ENCODE results near the gene ERCC4.

DNA sequence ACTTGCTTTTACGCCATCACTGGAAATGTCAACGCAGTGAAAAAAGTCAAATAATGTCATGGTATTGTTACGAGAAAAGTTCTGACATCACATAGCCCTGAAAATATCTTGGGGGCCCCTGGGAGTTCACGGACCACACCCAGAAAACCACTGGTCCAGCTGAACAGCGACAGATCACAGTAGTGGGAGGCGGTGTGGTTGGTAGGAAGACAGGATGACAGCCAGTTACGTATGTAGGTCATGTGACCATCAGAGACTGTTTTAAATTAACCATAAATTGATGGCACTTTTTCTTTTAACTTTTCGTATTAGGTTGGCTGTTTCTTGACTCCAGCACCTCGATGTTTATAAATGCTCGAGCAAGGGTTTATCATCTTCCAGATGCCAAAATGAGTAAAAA, 11.9 kb downstream of the ERCC4 start:
- TF ChIP-seq, protein P1, sequence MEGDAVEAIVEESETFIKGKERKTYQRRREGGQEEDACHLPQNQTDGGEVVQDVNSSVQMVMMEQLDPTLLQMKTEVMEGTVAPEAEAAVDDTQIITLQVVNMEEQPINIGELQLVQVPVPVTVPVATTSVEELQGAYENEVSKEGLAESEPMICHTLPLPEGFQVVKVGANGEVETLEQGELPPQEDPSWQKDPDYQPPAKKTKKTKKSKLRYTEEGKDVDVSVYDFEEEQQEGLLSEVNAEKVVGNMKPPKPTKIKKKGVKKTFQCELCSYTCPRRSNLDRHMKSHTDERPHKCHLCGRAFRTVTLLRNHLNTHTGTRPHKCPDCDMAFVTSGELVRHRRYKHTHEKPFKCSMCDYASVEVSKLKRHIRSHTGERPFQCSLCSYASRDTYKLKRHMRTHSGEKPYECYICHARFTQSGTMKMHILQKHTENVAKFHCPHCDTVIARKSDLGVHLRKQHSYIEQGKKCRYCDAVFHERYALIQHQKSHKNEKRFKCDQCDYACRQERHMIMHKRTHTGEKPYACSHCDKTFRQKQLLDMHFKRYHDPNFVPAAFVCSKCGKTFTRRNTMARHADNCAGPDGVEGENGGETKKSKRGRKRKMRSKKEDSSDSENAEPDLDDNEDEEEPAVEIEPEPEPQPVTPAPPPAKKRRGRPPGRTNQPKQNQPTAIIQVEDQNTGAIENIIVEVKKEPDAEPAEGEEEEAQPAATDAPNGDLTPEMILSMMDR (IDR thresholded peaks at IDR 0.05; ENCODE audit: insufficient read depth, low read depth, low read length), result no peak
- no peak for TF ChIP-seq EZH2 (IDR thresholded peaks at IDR 0.05; ENCODE audit: insufficient read depth, low read length)
